PC-3 (cell line): Measurements from ENCODE around the gene CCDC88B. TPM values are rescaled to one million over a fixed set of nuclear protein-coding genes. Genes with fewer than 3 reads are reported as not detected.

Source experiments
- ATAC-seq: fragments of 200-7000 bp; cut with Tn5 transposase; 2 replicates; pipeline ENCODE4 v1.9.1; 2020; ENCODE audit warnings: mild to moderate bottlenecking, moderate library complexity
- BruUV-seq: library from RNA; stranded (reverse); fragments of 400-500 nt; replicated peaks from 2 replicates; lab custom pipeline; 2021; lab: Mats Ljungman, UMichigan
- CTCF ChIA-PET: fragments of 300-600 bp; sonication (Branson Sonifier 250); formaldehyde crosslinking; loops from one replicate; lab custom pipeline; 2022; ENCODE audit warnings: antibody characterized with exemption; lab: Charles Lee
- POLR2A ChIA-PET: fragments of 300-600 bp; sonication (Branson Sonifier 250); formaldehyde crosslinking; loops from one replicate; lab custom pipeline; 2022; ENCODE audit warnings: antibody characterized with exemption; ENCODE audit not compliant: unreplicated experiment; lab: Charles Lee
- DNase-seq: peaks from one replicate; pipeline ENCODE4 v3.0.0-alpha.2; 2015
- H2AFZ ChIP-seq: fragments of 300-600 bp; sonication (generic); 2 replicates; pipeline ENCODE4 v1.6.0; 2016; ENCODE audit warnings: antibody characterized with exemption, low read length
- H3F3A ChIP-seq: fragments of 300-600 bp; sonication (generic); one replicate; pipeline ENCODE4 v1.6.0; 2017; ENCODE audit warnings: antibody characterized with exemption, low read length, control low read depth, mild to moderate bottlenecking; ENCODE audit not compliant: unreplicated experiment
- H3K27ac ChIP-seq: fragments of 300-600 bp; sonication (generic); 2 replicates; pipeline ENCODE4 v1.5.1; 2016; ENCODE audit warnings: mild to moderate bottlenecking, low read length
- H3K27me3 ChIP-seq: fragments of 300-600 bp; sonication (generic); 2 replicates; pipeline ENCODE4 v1.6.1; 2016; ENCODE audit warnings: low read length, mixed read lengths
- H3K36me3 ChIP-seq: fragments of 300-600 bp; sonication (generic); 2 replicates; pipeline ENCODE4 v1.6.1; 2016; ENCODE audit warnings: low read depth, mixed run types, low read length, mixed read lengths
- H3K4me1 ChIP-seq: fragments of 300-600 bp; sonication (generic); 2 replicates; pipeline ENCODE4 v1.5.1; 2016; ENCODE audit warnings: low read length; ENCODE audit not compliant: insufficient read depth
- H3K4me2 ChIP-seq: fragments of 300-600 bp; sonication (generic); 2 replicates; pipeline ENCODE4 v1.6.0; 2016; ENCODE audit warnings: low read length
- H3K4me3 ChIP-seq: fragments of 300-600 bp; sonication (generic); 2 replicates; pipeline ENCODE4 v1.5.1; 2016; ENCODE audit warnings: mild to moderate bottlenecking, low read length, mixed read lengths
- H3K79me2 ChIP-seq: fragments of 300-600 bp; sonication (generic); 2 replicates; pipeline ENCODE4 v1.6.1; 2017; ENCODE audit warnings: low read length, mixed read lengths
- H3K9ac ChIP-seq: fragments of 300-600 bp; sonication (generic); 2 replicates; pipeline ENCODE4 v1.6.0; 2016; ENCODE audit warnings: mild to moderate bottlenecking, low read length
- H3K9me2 ChIP-seq: fragments of 300-600 bp; sonication (generic); replicated peaks from 2 replicates; pipeline ENCODE4 v1.6.1; 2016; ENCODE audit warnings: mixed run types, low read length, mixed read lengths
- H3K9me3 ChIP-seq: fragments of 300-600 bp; sonication (generic); 2 replicates; pipeline ENCODE4 v1.6.1; 2016; ENCODE audit warnings: low read length, mixed read lengths
- H4K20me1 ChIP-seq: fragments of 300-600 bp; sonication (generic); 2 replicates; pipeline ENCODE4 v1.6.1; 2016; ENCODE audit warnings: low read length, mixed read lengths
- EZH2 ChIP-seq: fragments of 300-600 bp; sonication (generic); IDR thresholded peaks from one replicate; pipeline ENCODE4 v1.6.1; 2017; ENCODE audit warnings: antibody characterized with exemption, mild to moderate bottlenecking, low read length; ENCODE audit not compliant: unreplicated experiment
- EZH2phosphoT487 ChIP-seq: fragments of 300-600 bp; sonication (generic); IDR thresholded peaks from 2 replicates; pipeline ENCODE4 v1.6.1; 2018; ENCODE audit warnings: mild to moderate bottlenecking, antibody characterized with exemption, low read length, borderline replicate concordance
- intact Hi-C: fragments of 100-400 bp; cut with micrococcal nuclease; formaldehyde crosslinking; loops from 2 replicates; pipeline ENCODE4 v1.9.0; 2023
- total RNA-seq: library from RNA; depleted of rRNA; stranded (reverse); fragments of >200 nt; gene quantifications from 2 replicates; pipeline ENCODE4 v1.2.3, GENCODE V29; 2014
- TF ChIP-seq, protein P1 (sequence below): fragments of 300-600 bp; sonication (generic); conservative IDR thresholded peaks from 2 replicates; pipeline ENCODE4 v1.5.1; 2017; ENCODE audit warnings: antibody characterized with exemption, low read depth, mild to moderate bottlenecking, low read length

Gene CCDC88B
- total RNA-seq, 1 experiment from 2014 or later, result 21.0 TPM

DNA sequence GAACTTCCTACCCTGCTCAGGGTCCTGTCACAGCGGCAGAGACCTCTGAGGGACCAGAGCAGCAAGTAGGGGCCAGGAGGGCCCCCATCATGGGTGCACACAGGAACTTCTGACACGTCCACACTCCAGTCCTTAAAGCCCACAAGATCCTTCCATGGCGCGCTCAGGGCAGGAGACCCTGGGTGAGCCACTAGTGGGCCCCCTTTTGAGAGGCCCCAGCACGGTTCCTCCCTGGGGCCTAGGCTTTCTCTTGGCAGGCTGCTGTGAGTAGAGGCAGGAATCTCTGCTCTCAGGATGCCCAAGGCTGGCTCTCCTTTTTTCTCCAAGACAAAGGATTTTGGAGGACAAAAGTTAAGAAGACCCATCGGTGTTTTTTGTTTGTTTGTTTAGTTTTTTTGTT lies 41.3 kb downstream of the CCDC88B start:
- no peaks in the 10 kb centered on the region for H3F3A ChIP-seq
- TF ChIP-seq, protein P1, sequence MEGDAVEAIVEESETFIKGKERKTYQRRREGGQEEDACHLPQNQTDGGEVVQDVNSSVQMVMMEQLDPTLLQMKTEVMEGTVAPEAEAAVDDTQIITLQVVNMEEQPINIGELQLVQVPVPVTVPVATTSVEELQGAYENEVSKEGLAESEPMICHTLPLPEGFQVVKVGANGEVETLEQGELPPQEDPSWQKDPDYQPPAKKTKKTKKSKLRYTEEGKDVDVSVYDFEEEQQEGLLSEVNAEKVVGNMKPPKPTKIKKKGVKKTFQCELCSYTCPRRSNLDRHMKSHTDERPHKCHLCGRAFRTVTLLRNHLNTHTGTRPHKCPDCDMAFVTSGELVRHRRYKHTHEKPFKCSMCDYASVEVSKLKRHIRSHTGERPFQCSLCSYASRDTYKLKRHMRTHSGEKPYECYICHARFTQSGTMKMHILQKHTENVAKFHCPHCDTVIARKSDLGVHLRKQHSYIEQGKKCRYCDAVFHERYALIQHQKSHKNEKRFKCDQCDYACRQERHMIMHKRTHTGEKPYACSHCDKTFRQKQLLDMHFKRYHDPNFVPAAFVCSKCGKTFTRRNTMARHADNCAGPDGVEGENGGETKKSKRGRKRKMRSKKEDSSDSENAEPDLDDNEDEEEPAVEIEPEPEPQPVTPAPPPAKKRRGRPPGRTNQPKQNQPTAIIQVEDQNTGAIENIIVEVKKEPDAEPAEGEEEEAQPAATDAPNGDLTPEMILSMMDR, result no peak
- TF ChIP-seq EZH2phosphoT487 (no peak), EZH2 (no peak)
- no peak overlapping the region for H3K9ac ChIP-seq
- CTCF ChIA-PET, result no interaction called here
- no peak overlapping the region for H3K27ac ChIP-seq
- intact Hi-C loops, result no loop called here
- no peak overlapping the region for H3K4me3 ChIP-seq
- no peaks in the 10 kb centered on the region for H3K36me3 ChIP-seq
- H3K9me2 ChIP-seq, result no peaks in the 10 kb centered on the region
- H3K4me1 ChIP-seq, result peaks cover 11% of the 10 kb centered on the region
- H3K9me3 ChIP-seq, result no peaks in the 10 kb centered on the region
- POLR2A ChIA-PET, result no interaction called here
- H3K4me2 ChIP-seq, result no peak overlapping the region
- ATAC-seq, result no peak
- DNase-seq, result no peak
- H4K20me1 ChIP-seq, result no peaks in the 10 kb centered on the region
- H3K79me2 ChIP-seq, result no peaks in the 10 kb centered on the region
- BruUV-seq, result no TSS peak
- no peak overlapping the region for H2AFZ ChIP-seq
- no peaks in the 10 kb centered on the region for H3K27me3 ChIP-seq

DNA sequence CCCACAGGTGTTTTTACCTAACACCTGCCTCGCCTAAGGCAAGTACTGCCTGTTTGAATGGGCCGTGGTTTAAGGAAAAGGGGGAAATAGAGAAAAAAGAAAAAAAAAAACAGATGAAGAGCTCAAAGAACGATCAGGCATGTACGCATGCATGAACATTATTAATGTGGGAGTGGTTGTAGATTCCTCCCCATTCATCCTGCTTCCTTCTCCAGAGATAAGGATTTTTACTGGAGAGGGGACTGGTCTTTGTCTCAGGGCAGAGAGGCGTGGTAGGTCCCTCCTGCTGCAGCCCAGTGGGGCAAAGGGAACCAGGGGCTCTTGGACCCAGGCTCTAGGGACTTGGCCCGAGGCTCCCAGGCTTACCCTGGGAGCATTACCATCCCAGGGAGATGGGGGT lies 42.0 kb downstream of the CCDC88B start:
- Histone ChIP-seq H3K4me2 (no peak overlapping the region), H3K9ac (no peak overlapping the region), H3K79me2 (no peaks in the 10 kb centered on the region), H2AFZ (no peak overlapping the region), H3K36me3 (no peaks in the 10 kb centered on the region), H3K27me3 (no peaks in the 10 kb centered on the region), H4K20me1 (no peaks in the 10 kb centered on the region), H3K4me1 (peaks cover 18% of the 10 kb centered on the region), H3K27ac (no peak overlapping the region), H3K9me3 (no peaks in the 10 kb centered on the region), H3F3A (no peaks in the 10 kb centered on the region), H3K4me3 (no peak overlapping the region), H3K9me2 (no peaks in the 10 kb centered on the region)
- no peak for DNase-seq
- CTCF ChIA-PET, result no interaction called here
- no peak for ATAC-seq
- intact Hi-C loops, result no loop called here
- TF ChIP-seq, protein P1, result no peak
- TF ChIP-seq EZH2 (no peak), EZH2phosphoT487 (no peak)
- BruUV-seq, result no TSS peak
- POLR2A ChIA-PET, result no interaction called here

DNA sequence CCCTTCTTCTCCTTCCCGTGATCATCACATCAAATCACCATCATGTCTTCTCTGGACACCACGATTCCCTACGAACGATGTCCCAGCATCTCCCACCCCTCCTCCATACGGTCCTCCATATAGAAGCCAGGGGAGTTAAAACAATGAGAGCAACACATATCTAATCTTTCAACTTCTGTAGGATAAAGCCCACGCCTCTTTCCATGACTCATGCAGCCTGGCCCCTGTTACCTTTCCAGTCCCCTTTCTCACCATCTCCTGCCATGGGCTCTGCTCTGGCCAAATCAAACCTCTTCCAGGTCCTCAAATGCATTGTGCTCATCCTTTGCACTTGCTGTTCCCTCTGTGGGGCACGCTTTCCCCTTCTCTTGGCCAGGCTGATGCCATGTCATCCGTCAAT lies 42.6 kb downstream of the CCDC88B start:
- no peaks in the 10 kb centered on the region for H3K79me2 ChIP-seq
- no peaks in the 10 kb centered on the region for H3K27me3 ChIP-seq
- no peaks in the 10 kb centered on the region for H4K20me1 ChIP-seq
- no peak overlapping the region for H2AFZ ChIP-seq
- CTCF ChIA-PET, result no interaction called here
- H3K4me2 ChIP-seq, result no peak overlapping the region
- intact Hi-C loops, result no loop called here
- no peak for TF ChIP-seq EZH2phosphoT487
- TF ChIP-seq, protein P1, result no peak
- TF ChIP-seq EZH2, result no peak
- no peak overlapping the region for H3K27ac ChIP-seq
- POLR2A ChIA-PET, result no interaction called here
- no peak overlapping the region for H3K4me3 ChIP-seq
- peaks cover 18% of the 10 kb centered on the region for H3K4me1 ChIP-seq
- no peaks in the 10 kb centered on the region for H3K9me2 ChIP-seq
- H3K36me3 ChIP-seq, result no peaks in the 10 kb centered on the region
- DNase-seq (no peak), ATAC-seq (no peak)
- BruUV-seq, result no TSS peak
- no peak overlapping the region for H3K9ac ChIP-seq
- H3F3A ChIP-seq, result no peaks in the 10 kb centered on the region
- H3K9me3 ChIP-seq, result no peaks in the 10 kb centered on the region
